GM19372 (cell line): Measurements from ENCODE around the gene CSRP1.

Experiments used
- ATAC-seq: cut with Tn5 transposase; IDR thresholded peaks from one replicate; pipeline ENCODE4 v1.9.1; 2021; ENCODE audit warnings: mild to moderate bottlenecking, low read depth, moderate library complexity; ENCODE audit not compliant: unreplicated experiment

The CSRP1 gene

GRCh38 chr1:201515062-201515750, 8.3 kb upstream of the CSRP1 start:
- no peak for ATAC-seq

DNA sequence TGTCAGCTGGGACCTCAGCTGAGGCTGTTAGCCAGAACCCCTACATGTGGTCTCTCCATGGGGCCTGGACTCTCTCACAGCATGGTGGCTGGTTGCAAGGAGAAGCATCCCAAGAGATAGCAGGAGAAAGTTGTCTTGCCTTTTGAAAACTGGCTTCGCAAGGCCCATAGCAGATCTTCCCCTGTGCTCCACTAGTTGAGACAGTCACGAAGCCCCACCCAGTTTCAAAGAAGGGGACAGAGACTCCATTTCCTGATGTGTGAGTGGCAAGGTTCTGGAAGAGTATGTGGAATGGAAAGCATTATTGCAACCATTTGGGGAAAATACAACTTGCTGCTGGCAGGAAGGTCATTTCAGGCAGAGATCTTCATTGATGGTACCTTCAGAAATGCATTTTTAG, 7.5 kb upstream of the CSRP1 start:
- no peak for ATAC-seq

DNA sequence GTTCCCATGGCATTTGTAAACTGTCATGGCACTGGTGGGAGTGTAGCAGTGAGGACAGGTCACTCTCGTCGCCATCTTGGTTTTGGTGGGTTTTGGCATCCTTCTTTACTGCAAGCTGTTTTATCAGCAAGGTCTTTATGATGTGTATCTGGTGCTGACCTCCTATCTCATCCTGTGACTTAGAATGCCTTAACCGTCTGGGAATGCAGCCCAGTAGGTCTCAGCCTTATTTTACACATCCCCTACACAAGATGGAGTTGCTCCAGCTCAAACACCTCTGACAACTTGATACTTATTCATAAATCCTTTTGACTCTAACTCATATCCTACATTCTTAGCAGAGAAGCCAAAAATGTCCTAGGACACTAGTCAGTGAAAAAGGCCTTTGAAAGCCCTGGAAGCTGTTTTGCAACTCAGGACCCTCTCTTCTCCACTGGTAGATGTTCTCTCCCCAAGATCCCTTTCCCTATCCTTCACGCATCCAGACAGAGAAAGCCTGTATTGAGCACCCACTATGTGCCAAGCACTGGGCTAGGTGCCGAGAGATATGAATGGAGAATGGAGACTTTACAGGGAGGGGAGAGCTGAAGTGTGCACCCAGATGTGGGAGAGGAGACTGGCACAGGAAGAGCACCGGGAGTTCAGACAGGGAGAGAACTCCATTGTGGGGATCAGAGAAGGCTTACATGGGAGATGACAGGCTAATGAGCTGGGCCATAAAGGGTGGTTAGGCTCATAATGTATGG, 6.7 kb upstream of the CSRP1 start:
- ATAC-seq = no peak

- ATAC-seq = no peak
These were observed 5.1 kb upstream of the CSRP1 start for GRCh38 chr1:201511941-201512539.

- no peak for ATAC-seq
These were observed 4.5 kb upstream of the CSRP1 start for GRCh38 chr1:201511396-201511940.

GRCh38 chr1:201510734-201511133, 3.8 kb upstream of the CSRP1 start:
- no peak for ATAC-seq

DNA sequence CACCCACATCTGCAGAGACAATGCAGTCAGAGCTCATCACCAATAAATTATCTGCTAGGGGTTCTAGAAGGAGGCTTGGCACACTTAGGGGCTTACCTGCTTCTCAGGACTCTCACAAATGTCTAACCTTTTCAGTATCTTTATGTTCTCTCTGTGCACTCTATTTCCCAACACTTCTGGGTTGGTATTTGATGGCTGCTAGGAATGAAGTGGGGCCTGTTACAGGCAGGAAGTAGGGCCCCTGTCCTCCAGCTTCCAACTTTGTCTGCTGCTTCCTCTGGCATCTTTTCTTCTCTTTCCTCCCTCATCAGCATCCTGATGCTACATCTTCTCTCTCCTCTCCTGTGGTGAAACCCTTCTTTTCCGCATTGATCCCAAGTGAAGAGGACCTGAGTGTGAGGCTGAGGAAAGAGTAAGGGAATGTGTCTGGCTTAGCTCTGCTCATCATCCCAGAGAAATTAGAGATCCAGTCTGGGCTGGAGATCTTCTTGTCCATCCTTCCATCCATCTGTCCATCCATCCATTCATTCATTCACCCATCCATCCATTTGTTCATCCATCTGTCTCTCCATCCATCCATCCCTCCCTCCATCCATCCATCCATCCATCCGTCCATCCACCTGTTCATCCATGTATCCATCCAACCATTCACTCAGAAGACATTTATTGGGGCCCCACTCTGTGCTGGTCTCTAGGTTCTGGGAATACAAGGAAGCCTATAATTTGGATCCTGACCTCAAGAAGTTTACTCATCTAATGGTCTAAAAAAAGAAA, 2.9 kb upstream of the CSRP1 start:
- ATAC-seq = no peak

DNA sequence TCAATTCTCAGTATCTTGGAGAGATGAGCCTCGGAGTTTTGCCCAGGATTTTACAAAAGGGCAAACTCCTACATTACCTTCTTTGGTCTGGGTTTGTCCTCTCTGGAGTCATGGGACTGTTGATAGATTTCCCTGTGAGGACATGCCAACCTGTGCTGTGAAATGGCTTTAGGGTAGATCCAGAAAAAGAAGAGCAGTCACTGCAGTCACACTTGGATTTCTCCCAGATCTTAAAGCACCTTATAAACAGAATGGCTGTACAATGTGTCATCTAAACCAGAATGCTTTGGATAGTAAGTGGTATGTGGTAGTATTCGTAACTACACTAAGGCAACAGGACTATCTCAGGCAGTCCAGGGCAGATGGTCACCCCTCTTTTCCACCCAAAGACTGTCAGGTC, 1.9 kb upstream of the CSRP1 start:
- no peak for ATAC-seq

DNA sequence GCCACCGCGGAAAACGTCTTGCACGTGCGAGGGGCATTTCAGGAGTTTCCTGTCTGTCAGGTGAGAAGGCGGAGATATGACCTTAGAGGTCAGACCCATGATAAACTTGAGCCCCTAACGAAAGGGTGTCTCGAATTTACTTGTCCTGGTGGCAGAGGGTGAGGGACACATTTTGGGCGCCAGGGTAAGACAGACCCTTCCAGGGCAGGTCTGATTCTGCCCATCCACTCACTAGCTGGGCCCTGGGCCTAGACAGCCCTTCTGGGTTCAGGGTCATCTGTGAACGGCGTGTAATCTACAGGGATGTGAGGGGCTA, 395 bp upstream of the CSRP1 start:
- peak; percentile 16 for ATAC-seq

DNA sequence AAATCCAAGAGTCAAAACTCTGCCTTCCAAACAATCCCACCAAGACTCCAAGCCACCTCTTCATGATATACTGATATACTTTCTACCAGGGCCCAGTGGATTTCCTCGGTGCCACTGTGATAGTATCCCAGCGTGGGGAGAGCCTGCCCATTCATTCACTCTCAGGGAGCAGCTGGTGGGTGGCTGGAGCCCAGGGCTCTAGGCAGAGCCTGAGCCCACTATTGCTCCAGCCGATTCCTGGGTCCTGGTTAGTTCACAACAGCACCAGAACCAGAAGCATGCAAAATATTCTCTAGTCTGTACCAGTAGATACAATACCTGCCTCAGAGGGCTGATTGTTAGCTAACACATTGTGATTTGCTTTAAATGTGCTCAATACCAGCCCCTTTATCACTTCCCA, 831 bp downstream of the CSRP1 start:
- ATAC-seq = no peak

- no peak for ATAC-seq
These were observed 1.4 kb downstream of the CSRP1 start for GRCh38 chr1:201505503-201505890.

- no peak for ATAC-seq
These were observed 2.0 kb downstream of the CSRP1 start for GRCh38 chr1:201504799-201505502.

- ATAC-seq = no peak
These were observed 2.7 kb downstream of the CSRP1 start for GRCh38 chr1:201504179-201504631.

DNA sequence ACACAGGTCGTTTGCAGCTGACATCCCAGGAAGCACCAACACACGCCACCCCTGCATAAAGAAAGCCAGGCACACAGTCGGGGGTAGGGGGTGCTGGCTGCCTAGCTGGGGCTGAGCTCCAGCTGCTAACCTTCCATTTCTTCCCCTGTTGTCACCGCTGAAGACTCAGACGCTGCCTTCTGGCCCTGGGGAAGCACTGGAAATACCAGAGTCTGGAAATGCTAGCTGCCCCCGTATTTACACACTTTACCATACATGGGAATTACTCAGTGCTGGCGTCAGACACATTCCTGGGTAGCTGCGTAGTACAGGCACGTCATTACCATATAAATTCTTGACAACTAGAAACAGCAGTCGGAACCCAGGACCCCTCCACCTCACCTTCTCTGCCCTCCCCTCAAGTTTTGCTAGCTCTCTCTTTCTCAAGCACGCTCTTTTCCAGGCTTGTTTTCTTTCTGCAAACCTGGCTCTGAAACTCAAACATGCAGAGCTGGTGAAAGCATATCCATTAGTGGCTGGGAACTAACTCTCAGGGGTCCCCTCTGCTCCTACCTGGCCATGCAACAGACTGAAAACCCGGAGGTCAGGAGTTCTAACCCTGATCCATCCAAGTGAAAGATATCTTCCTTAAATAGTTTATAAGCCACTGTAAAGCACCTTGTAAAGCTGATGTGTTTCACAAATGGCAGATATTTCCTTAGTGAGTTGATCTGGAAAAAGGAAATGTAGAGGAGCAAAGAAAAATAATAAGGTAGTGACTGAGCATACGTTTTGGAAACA, 3.3 kb downstream of the CSRP1 start:
- ATAC-seq = no peak

GRCh38 chr1:201502511-201502857, 4.4 kb downstream of the CSRP1 start:
- no peak for ATAC-seq

- ATAC-seq = no peak
These were observed 5.0 kb downstream of the CSRP1 start for GRCh38 chr1:201501812-201502510.

GRCh38 chr1:201501144-201501543, 5.8 kb downstream of the CSRP1 start:
- no peak for ATAC-seq

DNA sequence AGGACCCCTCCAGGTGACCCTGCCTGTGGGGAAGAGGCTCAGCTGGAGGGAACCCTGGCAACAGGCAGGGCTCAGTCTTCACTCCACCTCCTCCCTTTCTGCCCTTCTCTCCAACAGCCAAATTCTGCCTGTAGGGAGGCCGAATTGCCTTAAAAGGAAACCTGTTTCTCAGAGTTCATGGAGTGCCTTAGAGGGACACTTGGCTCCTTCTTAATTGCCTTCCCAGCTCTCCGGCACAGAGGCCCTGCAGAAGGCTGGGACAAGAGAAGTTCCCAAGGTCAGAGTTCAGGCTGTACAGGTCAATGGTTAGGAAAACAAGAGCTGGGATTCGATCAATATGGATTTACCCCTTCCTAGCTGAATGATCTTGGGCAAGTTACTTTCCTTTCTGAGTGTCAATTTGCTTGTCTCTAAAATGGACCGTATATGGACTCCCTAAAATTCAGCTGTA, 6.2 kb downstream of the CSRP1 start:
- no peak for ATAC-seq
